AG04450 (cell line): Measurements from ENCODE around the gene ZNF490. TPM values are rescaled to one million over a fixed set of nuclear protein-coding genes. Genes with fewer than 3 reads are reported as not detected.

Experiments
- CTCF ChIA-PET: fragments of 300-600, 350-600 bp; formaldehyde crosslinking; extraction: SDS; loops from one replicate; lab custom pipeline; 2022; ENCODE audit warnings: antibody characterized with exemption, inconsistent platforms; lab: Charles Lee
- POLR2A ChIA-PET: fragments of 350-600 bp; formaldehyde crosslinking; extraction: SDS; loops from one replicate; lab custom pipeline; 2021; ENCODE audit warnings: antibody characterized with exemption, inconsistent platforms; lab: Yijun Ruan, JAX
- DNase-seq: peaks from one replicate; pipeline ENCODE4 v3.0.0-alpha.2; 2011; ENCODE audit warnings: low read depth, low spot score
- H3K27ac ChIP-seq: one replicate; pipeline ENCODE4 v1.5.1; 2012; ENCODE audit warnings: low read depth, low read length, control low read depth
- H3K27me3 ChIP-seq: one replicate; pipeline ENCODE4 v1.6.0; 2012; ENCODE audit warnings: low read length; ENCODE audit not compliant: control insufficient read depth, insufficient read depth
- H3K4me3 ChIP-seq: 2 replicates; pipeline ENCODE4 v1.5.1; 2011; ENCODE audit warnings: mild to moderate bottlenecking, low read depth, low read length, control low read depth
- H3K9me3 ChIP-seq: 2 replicates; pipeline ENCODE4 v1.5.1; 2012; ENCODE audit warnings: low read length; ENCODE audit not compliant: control insufficient read depth, insufficient read depth
- CTCF ChIP-seq: IDR thresholded peaks from 2 replicates; pipeline ENCODE4 v1.5.1; 2011; ENCODE audit warnings: low read depth, low read length, control low read depth, inconsistent platforms
- polyA minus RNA-seq: library from RNA; depleted of rRNA, polyadenylated mRNA; stranded (reverse); fragments of >200 nt; gene quantifications from 2 replicates; pipeline ENCODE4 v1.2.3, GENCODE V29; 2011; rRNA and poly(A)+ RNA removed
- polyA plus RNA-seq: library from polyadenylated mRNA; depleted of rRNA; stranded (reverse); fragments of >200 nt; gene quantifications from 2 replicates; pipeline ENCODE4 v1.2.3, GENCODE V29; 2011; rRNA removed

Gene ZNF490
- polyA plus RNA-seq (3.7 and 4.3 TPM in 2 replicates), polyA minus RNA-seq (19.7 and 20.2 TPM in 2 replicates)

GRCh38 chr19:12610540-12611360, at the start of gene ZNF490, which contains the start of gene ZNF791:
ZNF490 (minus strand) TSS chr19:12610813; CDS start chr19:12610680, 133 bp downstream.
ZNF791 (plus strand) TSS chr19:12610920; CDS start chr19:12611080, 160 bp downstream.
- H3K9me3 ChIP-seq = peaks cover 5% of the 10 kb centered on the region; the same call in 1 of the 2 replicates
- H3K27ac ChIP-seq = peak within 1 kb of the TSS; percentile 96
- peak within 1 kb of the TSS; percentile 100 for H3K4me3 ChIP-seq
- CTCF ChIA-PET = interaction anchor here (0.6 to 1.3 kb wide), 3 partner anchors 46 to 687 kb away, joined by 3 to 4 read pairs (median 4); no protein-coding TSS in a partner anchor
- no peaks in the 10 kb centered on the region for H3K27me3 ChIP-seq
- TF ChIP-seq CTCF = 0 out of 2 replicates have a peak, but pooled peaks have one; percentile 8
- DNase-seq = peak; percentile 93
- POLR2A ChIA-PET = interaction anchor here (0.6 to 1.6 kb wide), 11 partner anchors 13 to 245 kb away, joined by 3 to 4 read pairs (median 4); partner anchors contain the start of genes MAN2B1, WDR83, ZNF442 and ZNF709

DNA sequence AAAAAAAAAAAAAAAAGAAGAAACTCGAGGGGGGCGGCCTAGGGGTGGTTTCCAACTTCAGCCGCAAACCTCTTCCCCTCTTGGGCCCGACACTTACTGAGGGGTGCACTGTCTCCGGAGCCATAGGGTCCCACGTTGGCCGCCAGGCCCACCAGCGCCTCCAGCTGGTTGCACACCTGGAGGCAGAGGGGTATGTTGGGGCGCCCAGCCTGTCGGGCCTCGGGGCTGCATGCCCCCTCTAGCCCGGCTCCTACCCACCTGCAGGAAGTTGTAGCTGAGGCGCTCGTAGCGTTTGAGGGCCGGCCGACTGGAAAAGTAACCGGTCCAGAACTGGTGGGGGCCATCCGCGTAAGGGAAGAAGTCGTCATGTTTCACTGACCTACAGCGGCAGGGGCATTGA, 47.4 kb upstream of the ZNF490 start:
- Histone ChIP-seq H3K4me3 (no peak overlapping the region), H3K27ac (no peak overlapping the region), H3K27me3 (no peaks in the 10 kb centered on the region), H3K9me3 (peaks cover 12% of the 10 kb centered on the region; the same call in 1 of the 2 replicates)
- TF ChIP-seq CTCF = 0 out of 2 replicates have a peak, but pooled peaks have one; percentile 1
- ChIA-PET POLR2A (interaction anchor here (0.5 kb wide), 1 partner anchor 43 kb away, joined by 3 read pairs; no protein-coding TSS in a partner anchor), CTCF (interaction anchor here (0.9 kb wide), 1 partner anchor 14 kb away, joined by 3 read pairs; no protein-coding TSS in a partner anchor)
- no peak for DNase-seq

DNA sequence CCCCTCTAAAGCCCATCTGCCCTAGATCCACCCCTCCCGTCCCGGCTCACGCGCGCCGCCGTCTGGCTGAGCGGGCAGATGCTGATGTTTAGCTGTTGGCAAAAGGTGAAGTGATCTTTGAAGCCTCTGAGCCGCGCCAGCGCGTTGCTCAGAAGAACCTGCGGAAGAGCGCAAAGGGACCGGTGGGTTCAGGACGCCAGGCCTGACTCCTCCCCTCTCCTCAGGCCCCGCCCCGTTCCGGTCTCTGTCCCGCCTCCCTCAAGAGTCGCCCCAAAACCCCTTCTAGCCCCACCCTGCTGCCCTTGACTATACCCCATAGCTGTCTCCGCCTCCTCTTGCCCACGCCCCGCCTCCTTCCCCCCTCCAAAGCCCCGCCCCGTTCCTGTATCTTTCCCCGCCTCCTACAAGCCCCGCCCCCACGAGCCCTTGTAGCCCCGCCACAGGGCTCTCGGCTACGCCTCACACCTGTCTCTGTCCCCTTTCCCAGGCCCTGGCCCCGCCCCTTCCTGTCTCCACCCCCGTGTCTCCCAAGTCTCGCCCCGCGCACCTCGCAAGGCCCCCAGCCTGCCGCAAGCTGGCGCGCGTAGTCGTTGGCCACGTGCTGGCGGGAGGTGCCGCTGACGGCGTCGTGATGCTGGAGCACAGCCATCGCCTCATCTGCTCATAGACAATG, 46.4 kb upstream of the ZNF490 start:
- DNase-seq = no peak
- H3K27me3 ChIP-seq = no peaks in the 10 kb centered on the region
- no peak overlapping the region for H3K4me3 ChIP-seq
- H3K27ac ChIP-seq = no peak overlapping the region
- H3K9me3 ChIP-seq = peaks cover 12% of the 10 kb centered on the region; the same call in 1 of the 2 replicates
- no peak for TF ChIP-seq CTCF
- POLR2A ChIA-PET = no interaction called here
- CTCF ChIA-PET = no interaction called here

GRCh38 chr19:12655546-12655945, 44.9 kb upstream of the ZNF490 start:
- POLR2A ChIA-PET = interaction anchor here (0.8 kb wide), 1 partner anchor 44 kb away, joined by 4 read pairs; no protein-coding TSS in a partner anchor
- CTCF ChIA-PET = interaction anchor here (0.8 to 1.1 kb wide), 2 partner anchors 15 kb away, joined by 3 read pairs; no protein-coding TSS in a partner anchor

More at GRCh38 chr19:12655546-12655945, 44.9 kb upstream of the ZNF490 start:
- Histone ChIP-seq H3K27ac (no peak overlapping the region), H3K9me3 (peaks cover 12% of the 10 kb centered on the region; the same call in 1 of the 2 replicates), H3K27me3 (no peaks in the 10 kb centered on the region), H3K4me3 (no peak overlapping the region)
- no peak for DNase-seq
- no peak for TF ChIP-seq CTCF
